Large intestine (tissue), 3 donors: ENCODE data around the gene DBNL. TPM values are rescaled to one million over a fixed set of nuclear protein-coding genes. Genes with fewer than 3 reads are reported as not detected.
"Not testable (repeated sequence)": the region's sequence is repeated elsewhere in the genome, so short reads cannot be mapped to it uniquely, and the experiment has no call there.

Experiments used
- DNase-seq, 2 donors: peaks; one replicate each; pipeline versions ENCODE4 v3.0.0 to v3.0.0-alpha.2; 2013
- H3K27ac ChIP-seq: one replicate; pipeline ENCODE4 v1.5.1; 2013; ENCODE audit warnings: low read length
- H3K27me3 ChIP-seq: 2 replicates; pipeline ENCODE4 v1.6.1; 2013; ENCODE audit warnings: low read length; ENCODE audit not compliant: control insufficient read depth, insufficient read depth
- H3K36me3 ChIP-seq: 2 replicates; pipeline ENCODE4 v1.6.1; 2013; ENCODE audit warnings: low read length; ENCODE audit not compliant: control insufficient read depth, insufficient read depth
- H3K4me1 ChIP-seq: one replicate; pipeline ENCODE4 v1.6.1; 2013; ENCODE audit warnings: low read length; ENCODE audit not compliant: control insufficient read depth, insufficient read depth
- H3K4me3 ChIP-seq: one replicate; pipeline ENCODE4 v1.5.1; 2013; ENCODE audit warnings: low read length
- H3K9me3 ChIP-seq: one replicate; pipeline ENCODE4 v1.6.1; 2013; ENCODE audit warnings: mild to moderate bottlenecking, low read depth, low read length, moderate library complexity; ENCODE audit not compliant: control insufficient read depth
- WGBS: methylation state at CpG from one replicate; pipeline ENCODE4 v1.1.5; 2013; ENCODE audit warnings: low lambda C conversion rate; ENCODE audit not compliant: insufficient coverage; 5-methylcytosine and 5-hydroxymethylcytosine counted together
- polyA plus RNA-seq: library from polyadenylated mRNA; unstranded; fragments of 120-200 nt; gene quantifications from one replicate; pipeline ENCODE4 v1.2.1, GENCODE V29; 2013

The DBNL gene
- polyA plus RNA-seq, 1 donor, result 66.1 TPM

DNA sequence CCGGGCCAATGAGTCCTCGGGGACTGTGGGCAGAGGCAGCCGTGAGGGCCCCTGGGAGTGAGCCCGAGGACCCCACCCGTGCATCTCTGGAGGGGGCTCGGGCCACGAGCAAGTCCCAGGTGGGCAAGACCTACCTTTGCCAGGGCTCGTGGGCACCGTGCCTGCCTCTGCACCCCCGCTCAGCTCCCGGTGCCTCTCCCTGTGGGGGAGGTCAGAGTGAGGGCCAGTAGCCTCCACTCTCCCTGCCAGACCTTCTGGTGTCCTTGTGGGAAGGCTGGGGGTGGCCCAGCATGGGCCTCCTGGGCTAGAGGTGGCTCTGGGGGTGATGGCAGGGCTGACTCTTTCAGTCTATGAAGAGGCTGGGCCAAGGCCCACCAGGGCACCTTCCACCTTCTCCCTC is 15.1 kb upstream of the DBNL start:
- H3K4me3 ChIP-seq, H3K27me3 ChIP-seq, H3K36me3 ChIP-seq, H3K9me3 ChIP-seq, H3K4me1 ChIP-seq, H3K27ac ChIP-seq, DNase-seq: not testable (repeated sequence)
- WGBS, result no CpG with 5 or more reads among the region's 11 CpGs

DNA sequence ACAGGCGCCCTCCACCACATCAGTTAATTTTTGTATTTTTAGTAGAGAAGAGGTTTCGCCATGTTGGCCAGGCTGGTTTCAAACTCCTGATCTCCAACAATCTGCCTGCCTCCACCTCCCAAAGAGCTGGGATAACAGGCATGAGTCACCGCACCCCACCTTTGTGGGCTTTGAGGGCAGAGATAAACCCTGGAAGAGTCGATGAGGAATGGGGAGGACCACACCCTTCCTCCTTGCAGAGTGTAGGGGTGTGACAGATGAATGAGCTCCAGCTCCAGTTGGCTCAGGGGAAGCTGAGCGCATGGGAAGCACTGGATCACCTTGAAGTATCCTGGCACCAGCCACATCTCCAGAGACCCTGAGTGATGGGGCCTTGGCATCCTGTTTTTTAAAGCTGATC is 14.5 kb upstream of the DBNL start:
- not testable (repeated sequence) for H3K4me3 ChIP-seq

DNA sequence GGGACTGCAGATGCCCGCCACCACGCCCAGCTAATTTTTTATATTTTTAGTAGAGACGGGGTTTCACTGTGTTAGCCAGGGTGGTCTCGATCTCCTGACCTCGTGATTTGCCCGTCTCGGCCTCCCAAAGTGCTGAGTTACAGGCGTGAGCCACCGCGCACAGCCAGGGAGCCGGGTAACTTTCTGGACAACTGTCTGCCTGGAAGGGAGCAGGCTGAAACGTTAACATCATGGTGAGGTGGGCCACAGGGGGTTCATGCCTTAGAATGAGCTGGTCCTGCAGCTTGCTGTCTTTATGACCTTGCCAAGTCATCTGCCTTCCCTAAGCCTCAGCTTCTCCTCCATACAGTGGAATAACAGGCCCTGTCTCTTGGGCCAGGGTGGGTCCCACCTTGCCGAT is 13.2 kb upstream of the DBNL start:
- WGBS, result no CpG with 5 or more reads among the region's 13 CpGs

More for the DNA sequence above, 14.5 kb upstream of the DBNL start:
- H3K27me3 ChIP-seq, H3K27ac ChIP-seq, H3K36me3 ChIP-seq, H3K4me1 ChIP-seq, H3K9me3 ChIP-seq, DNase-seq: not testable (repeated sequence)
- no CpG with 5 or more reads among the region's 5 CpGs for WGBS

GRCh38 chr7:44032031-44032430 is 12.5 kb upstream of the DBNL start:
- not testable (repeated sequence) for DNase-seq, H3K36me3 ChIP-seq, H3K27ac ChIP-seq, H3K9me3 ChIP-seq, H3K4me1 ChIP-seq, H3K27me3 ChIP-seq, H3K4me3 ChIP-seq
- no CpG with 5 or more reads among the region's 6 CpGs for WGBS

More for the DNA sequence above, 13.2 kb upstream of the DBNL start:
- not testable (repeated sequence) for H3K9me3 ChIP-seq, DNase-seq, H3K27me3 ChIP-seq, H3K4me1 ChIP-seq, H3K36me3 ChIP-seq, H3K4me3 ChIP-seq, H3K27ac ChIP-seq

GRCh38 chr7:44033971-44034844 is 10.3 kb upstream of the DBNL start:
- H3K27ac ChIP-seq, H3K36me3 ChIP-seq, H3K9me3 ChIP-seq, H3K27me3 ChIP-seq, H3K4me3 ChIP-seq, DNase-seq, H3K4me1 ChIP-seq: not testable (repeated sequence)
- WGBS, result no CpG with 5 or more reads among the region's 18 CpGs

- no CpG with 5 or more reads among the region's 10 CpGs for WGBS
These were observed 8.1 kb upstream of the DBNL start for GRCh38 chr7:44036364-44036763.

GRCh38 chr7:44037951-44038350 is 6.6 kb upstream of the DBNL start:
- not testable (repeated sequence) for H3K4me3 ChIP-seq, H3K27ac ChIP-seq, H3K4me1 ChIP-seq, H3K36me3 ChIP-seq, H3K9me3 ChIP-seq, H3K27me3 ChIP-seq
- WGBS, result no CpG with 5 or more reads among the region's 2 CpGs
- DNase-seq, result peak in 1 of 2 donors; percentile 37

More at GRCh38 chr7:44036364-44036763, 8.1 kb upstream of the DBNL start:
- not testable (repeated sequence) for H3K4me3 ChIP-seq, H3K27me3 ChIP-seq, H3K4me1 ChIP-seq, H3K36me3 ChIP-seq, H3K27ac ChIP-seq, H3K9me3 ChIP-seq
- DNase-seq, result peak; percentile 33 to 59

GRCh38 chr7:44038553-44038952 is 5.9 kb upstream of the DBNL start:
- H3K9me3 ChIP-seq, H3K27me3 ChIP-seq, H3K36me3 ChIP-seq, H3K4me3 ChIP-seq, H3K4me1 ChIP-seq, H3K27ac ChIP-seq, DNase-seq: not testable (repeated sequence)
- WGBS, result no CpG with 5 or more reads among the region's 12 CpGs

DNA sequence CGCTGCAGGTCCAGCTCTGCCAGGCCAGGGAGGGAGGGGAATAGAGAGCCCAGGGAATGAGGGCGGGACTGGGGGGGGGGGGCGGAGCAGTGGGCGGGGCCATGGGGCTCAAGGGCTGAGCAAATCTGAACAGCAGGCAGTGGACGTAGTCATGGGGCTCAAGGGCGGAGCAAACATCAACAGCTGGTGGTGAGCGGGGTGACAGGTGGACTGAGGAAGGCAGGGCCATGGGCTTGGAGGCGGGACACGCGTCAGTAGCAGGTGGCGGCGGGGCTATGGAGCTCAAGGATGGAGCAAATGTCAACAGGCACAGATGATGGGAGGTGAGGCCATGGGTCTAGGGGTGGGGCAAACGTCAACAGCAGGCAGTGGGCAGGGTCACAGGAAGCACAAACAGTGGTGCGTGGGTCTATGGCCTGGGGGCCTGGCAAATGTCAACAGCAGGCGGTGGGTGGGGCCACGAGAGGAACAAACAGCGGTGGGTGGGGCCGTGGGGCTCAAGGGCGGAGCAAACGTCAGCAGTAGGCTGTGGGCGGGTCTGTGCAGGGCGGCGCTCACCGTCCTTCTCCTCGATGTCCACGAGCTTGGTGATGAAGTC is 5.4 kb upstream of the DBNL start:
- DNase-seq, result peak; percentile 92 to 96
- not testable (repeated sequence) for H3K36me3 ChIP-seq, H3K4me1 ChIP-seq, H3K9me3 ChIP-seq, H3K27me3 ChIP-seq
- peak overlapping the region; percentile 21 for H3K4me3 ChIP-seq
- H3K27ac ChIP-seq, result peak overlapping the region; percentile 73
- no CpG with 5 or more reads among the region's 26 CpGs for WGBS

DNA sequence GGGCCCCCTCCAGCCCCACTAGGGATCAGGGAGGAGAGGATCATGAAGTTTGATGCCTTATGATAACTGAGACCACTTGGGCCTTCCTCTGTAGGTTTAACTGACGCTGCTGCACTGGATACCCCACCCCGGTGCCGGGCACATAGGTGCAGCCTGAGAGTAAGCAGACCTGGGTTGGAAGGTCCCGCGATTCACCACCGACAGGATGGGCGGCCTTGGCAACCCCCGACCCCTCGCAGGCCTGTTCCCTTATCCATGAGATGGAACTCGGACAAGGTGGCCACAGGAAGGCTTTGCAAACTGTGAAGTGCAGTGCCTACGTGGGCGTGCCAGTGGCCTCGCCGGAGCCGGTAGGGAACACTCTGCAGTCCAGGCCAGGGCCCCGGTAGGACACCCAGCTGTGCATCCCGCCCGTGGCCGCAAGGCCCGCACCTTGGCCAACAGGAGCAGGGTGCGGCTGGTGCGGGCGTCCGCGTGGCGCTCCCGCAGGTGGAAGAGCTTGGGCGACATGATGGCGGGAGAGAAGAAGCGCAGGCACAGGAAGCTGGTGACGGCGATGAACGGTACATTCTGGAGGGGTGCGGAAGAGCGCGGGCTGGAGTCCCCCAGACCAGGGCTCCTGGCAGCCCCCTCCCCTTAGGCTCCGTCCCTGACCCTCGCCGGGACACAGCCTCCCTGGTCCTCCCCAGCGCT is 4.6 kb upstream of the DBNL start:
- peak overlapping the region; percentile 24 for H3K4me3 ChIP-seq
- no CpG with 5 or more reads among the region's 40 CpGs for WGBS
- not testable (repeated sequence) for DNase-seq, H3K4me1 ChIP-seq, H3K36me3 ChIP-seq, H3K9me3 ChIP-seq, H3K27ac ChIP-seq, H3K27me3 ChIP-seq
